H1 (cell line): ENCODE results near the gene GPR42. TPM values are rescaled to one million over a fixed set of nuclear protein-coding genes. Genes with fewer than 3 reads are reported as not detected.

Source experiments
- CHD7 ChIP-seq: fragments of 300-600 bp; sonication (generic); IDR thresholded peaks from 2 replicates; pipeline ENCODE4 v1.7.1; 2012; ENCODE audit warnings: low read length, moderate library complexity, mild to moderate bottlenecking, inconsistent platforms; ENCODE audit not compliant: insufficient replicate concordance
- CTCF ChIP-seq, 3 experiments: IDR thresholded peaks; 1 replicate in 2 of 3; 2 replicates in 1 of 3; pipeline versions ENCODE4 v1.5.1 to v1.6.1; 2011; ENCODE audit warnings: low read length in 3 of 3, mild to moderate bottlenecking in 3 of 3, inconsistent platforms in 2 of 3, low read depth in 1 of 3, moderate library complexity in 1 of 3; ENCODE audit not compliant: insufficient read depth in 1 of 3; ENCODE audit errors: control extremely low read depth in 1 of 3
- polyA plus RNA-seq, 7 experiments: library from polyadenylated mRNA; depleted of rRNA in 3 of 7; stranded (reverse) in 5 of 7; unstranded in 2 of 7; fragments of >200 nt in 5 of 7; fragments of 200-250 nt in 2 of 7; gene quantifications; 1 replicate in 5 of 7; 2 replicates in 1 of 7; 4 replicates in 1 of 7; pipeline versions ENCODE4 v1.2.1 to v1.2.3, GENCODE V29; 2011 to 2013; ENCODE audit warnings: missing spikeins in 2 of 7, mixed read lengths in 2 of 7
- total RNA-seq: library from RNA; stranded (reverse); fragmentation: NEBNext Ultra II Directional; extraction: Animal tissue kit (Norgen Biotek cat#: 25700); gene quantifications from 2 replicates; pipeline ENCODE4 v1.2.1, GENCODE V29; 2021

GPR42 gene
- total and polyA plus RNA-seq, 2 of the 8 experiments (the other 6 are each of a cell fraction or from before 2014, with no cell fraction given), result not detected

GRCh38 chr19:35334144-35334753 is 36.6 kb upstream of the GPR42 start (continued):
- no peak for TF ChIP-seq CTCF (IDR thresholded peaks at IDR 0.05; ENCODE audit: control extremely low read depth in 1 of 3, insufficient read depth in 1 of 3, low read depth in 1 of 3, low read length in 3 of 3)
- no peak for TF ChIP-seq CHD7
